ENCODE measurements around the gene SLC44A1. TPM values are rescaled to one million over a fixed set of nuclear protein-coding genes. Genes with fewer than 3 reads are reported as not detected.
A peak's percentile ranks its signal among the peaks of the same experiment; 100 is the strongest.

Gene SLC44A1
- total and polyA plus RNA-seq, 2 of the 13 experiments (the other 11 are each of a cell fraction or from before 2014, with no cell fraction given), result 21.4 to 40.8 TPM

DNA sequence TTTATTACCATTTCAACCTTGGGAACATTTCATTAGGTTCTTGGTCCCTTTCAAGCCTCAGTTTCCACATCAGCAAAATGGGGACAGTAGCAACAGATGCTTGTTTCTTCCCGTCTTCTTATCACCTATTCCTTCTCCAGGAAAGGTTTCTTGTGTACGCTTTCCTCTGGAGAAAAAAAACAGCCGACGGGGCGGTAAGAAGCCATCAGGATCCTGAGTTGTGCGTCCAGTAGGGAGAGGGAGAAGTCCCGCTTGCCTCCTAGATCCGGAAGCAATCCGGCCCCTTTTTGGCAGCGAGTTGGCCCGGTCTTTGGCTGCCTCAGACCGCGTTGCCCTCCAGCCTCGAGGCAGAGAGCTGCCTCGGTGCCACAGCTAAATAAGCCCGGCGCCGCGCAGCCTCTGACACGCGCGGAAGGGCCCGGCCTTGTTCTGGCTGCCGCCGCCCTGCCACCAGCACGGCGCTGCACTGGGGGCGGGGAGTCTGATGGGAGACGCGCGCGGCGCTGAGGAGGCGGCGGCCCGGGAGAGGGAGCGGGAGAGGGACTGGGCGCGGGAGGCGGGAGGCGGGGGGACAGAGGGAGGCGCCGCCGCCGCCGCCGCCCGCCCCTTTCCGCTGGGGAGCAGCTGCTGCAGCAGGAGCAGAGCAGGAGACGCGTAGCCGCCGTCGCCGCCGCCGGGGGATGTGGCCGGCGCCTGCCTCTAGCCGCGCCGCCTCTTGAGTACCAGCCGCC is at the start of gene SLC44A1 (continued):
- TF ChIP-seq RELA (CRISPR knock-in tag; IDR thresholded peaks at IDR 0.05), result no peak
- TF ChIP-seq, protein P1, sequence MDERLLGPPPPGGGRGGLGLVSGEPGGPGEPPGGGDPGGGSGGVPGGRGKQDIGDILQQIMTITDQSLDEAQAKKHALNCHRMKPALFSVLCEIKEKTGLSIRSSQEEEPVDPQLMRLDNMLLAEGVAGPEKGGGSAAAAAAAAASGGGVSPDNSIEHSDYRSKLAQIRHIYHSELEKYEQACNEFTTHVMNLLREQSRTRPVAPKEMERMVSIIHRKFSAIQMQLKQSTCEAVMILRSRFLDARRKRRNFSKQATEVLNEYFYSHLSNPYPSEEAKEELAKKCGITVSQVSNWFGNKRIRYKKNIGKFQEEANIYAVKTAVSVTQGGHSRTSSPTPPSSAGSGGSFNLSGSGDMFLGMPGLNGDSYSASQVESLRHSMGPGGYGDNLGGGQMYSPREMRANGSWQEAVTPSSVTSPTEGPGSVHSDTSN (CRISPR knock-in tag; IDR thresholded peaks at IDR 0.05), result no peak
- peak; percentile 58; the same call in 1 of the 2 replicates for TF ChIP-seq GLI4 (CRISPR knock-in tag; IDR thresholded peaks at IDR 0.05; ENCODE audit: borderline replicate concordance)
- TF ChIP-seq PRDM10 (CRISPR knock-in tag; IDR thresholded peaks at IDR 0.05; ENCODE audit: low read depth), result peak; percentile 91
- TF ChIP-seq PHB2 (IDR thresholded peaks at IDR 0.05; ENCODE audit: partially characterized antibody), result no peak
- TF ChIP-seq ASH2L (IDR thresholded peaks at IDR 0.05; ENCODE audit: insufficient read length, low read depth, low read length), result peak; percentile 81
- peak; percentile 79; the same call in 1 of the 2 replicates for TF ChIP-seq RFXANK (CRISPR knock-in tag; IDR thresholded peaks at IDR 0.05)
- TF ChIP-seq NFYB (CRISPR knock-in tag; IDR thresholded peaks at IDR 0.05), result peak; percentile 45; the same call in 1 of the 2 replicates
- TF ChIP-seq ZBTB20 (CRISPR knock-in tag; IDR thresholded peaks at IDR 0.05; ENCODE audit: borderline replicate concordance, low read depth), result peak; percentile 84; the same call in 1 of the 2 replicates
- no peak; the same call in 1 of the 2 replicates for TF ChIP-seq THYN1 (CRISPR knock-in tag; IDR thresholded peaks at IDR 0.05; ENCODE audit: borderline replicate concordance, low read depth)
- peak; percentile 96 for TF ChIP-seq NFKB2 (CRISPR knock-in tag; IDR thresholded peaks at IDR 0.05; ENCODE audit: borderline replicate concordance)
- peak; percentile 83 for TF ChIP-seq PPARG (CRISPR knock-in tag; conservative IDR thresholded peaks at IDR 0.05)
- TF ChIP-seq ZFP37 (CRISPR knock-in tag; IDR thresholded peaks at IDR 0.05; ENCODE audit: borderline replicate concordance), result 0 out of 2 replicates have a peak, but pooled peaks have one; percentile 67
- no peak for TF ChIP-seq NR3C1 (CRISPR knock-in tag; IDR thresholded peaks at IDR 0.05)
- TF ChIP-seq, protein P2, sequence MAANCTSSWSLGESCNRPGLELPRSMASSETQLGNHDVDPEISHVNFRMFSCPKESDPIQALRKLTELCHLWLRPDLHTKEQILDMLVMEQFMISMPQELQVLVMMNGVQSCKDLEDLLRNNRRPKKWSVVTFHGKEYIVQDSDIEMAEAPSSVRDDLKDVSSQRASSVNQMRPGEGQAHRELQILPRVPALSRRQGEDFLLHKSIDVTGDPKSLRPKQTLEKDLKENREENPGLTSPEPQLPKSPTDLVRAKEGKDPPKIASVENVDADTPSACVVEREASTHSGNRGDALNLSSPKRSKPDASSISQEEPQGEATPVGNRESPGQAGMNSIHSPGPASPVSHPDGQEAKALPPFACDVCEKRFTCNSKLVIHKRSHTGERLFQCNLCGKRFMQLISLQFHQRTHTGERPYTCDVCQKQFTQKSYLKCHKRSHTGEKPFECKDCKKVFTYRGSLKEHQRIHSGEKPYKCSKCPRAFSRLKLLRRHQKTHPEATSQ (CRISPR knock-in tag; IDR thresholded peaks at IDR 0.05; ENCODE audit: borderline replicate concordance), result peak; percentile 23; the same call in 1 of the 2 replicates
- TF ChIP-seq, protein P3, sequence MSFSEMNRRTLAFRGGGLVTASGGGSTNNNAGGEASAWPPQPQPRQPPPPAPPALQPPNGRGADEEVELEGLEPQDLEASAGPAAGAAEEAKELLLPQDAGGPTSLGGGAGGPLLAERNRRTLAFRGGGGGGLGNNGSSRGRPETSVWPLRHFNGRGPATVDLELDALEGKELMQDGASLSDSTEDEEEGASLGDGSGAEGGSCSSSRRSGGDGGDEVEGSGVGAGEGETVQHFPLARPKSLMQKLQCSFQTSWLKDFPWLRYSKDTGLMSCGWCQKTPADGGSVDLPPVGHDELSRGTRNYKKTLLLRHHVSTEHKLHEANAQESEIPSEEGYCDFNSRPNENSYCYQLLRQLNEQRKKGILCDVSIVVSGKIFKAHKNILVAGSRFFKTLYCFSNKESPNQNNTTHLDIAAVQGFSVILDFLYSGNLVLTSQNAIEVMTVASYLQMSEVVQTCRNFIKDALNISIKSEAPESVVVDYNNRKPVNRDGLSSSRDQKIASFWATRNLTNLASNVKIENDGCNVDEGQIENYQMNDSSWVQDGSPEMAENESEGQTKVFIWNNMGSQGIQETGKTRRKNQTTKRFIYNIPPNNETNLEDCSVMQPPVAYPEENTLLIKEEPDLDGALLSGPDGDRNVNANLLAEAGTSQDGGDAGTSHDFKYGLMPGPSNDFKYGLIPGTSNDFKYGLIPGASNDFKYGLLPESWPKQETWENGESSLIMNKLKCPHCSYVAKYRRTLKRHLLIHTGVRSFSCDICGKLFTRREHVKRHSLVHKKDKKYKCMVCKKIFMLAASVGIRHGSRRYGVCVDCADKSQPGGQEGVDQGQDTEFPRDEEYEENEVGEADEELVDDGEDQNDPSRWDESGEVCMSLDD (CRISPR knock-in tag; IDR thresholded peaks at IDR 0.05; ENCODE audit: borderline replicate concordance), result no peak
- peak; percentile 68 for TF ChIP-seq NCOA2 (CRISPR knock-in tag; IDR thresholded peaks at IDR 0.05)
- TF ChIP-seq SRSF4 (IDR thresholded peaks at IDR 0.05; ENCODE audit: low read depth, low read length, poor library complexity, severe bottlenecking), result no peak
